HL-60 (cell line): ENCODE data around the gene FGF12.

Source experiments
- CTCF ChIP-seq: IDR thresholded peaks from one replicate; pipeline ENCODE4 v1.5.1; 2011; ENCODE audit warnings: low read length, control low read depth, inconsistent platforms; ENCODE audit not compliant: insufficient read depth
- GABPA ChIP-seq: IDR thresholded peaks from 2 replicates; pipeline ENCODE4 v1.6.1; 2012; ENCODE audit warnings: low read depth
- POLR2AphosphoS5 ChIP-seq: IDR thresholded peaks from 2 replicates; pipeline ENCODE4 v1.6.1; 2012; ENCODE audit warnings: low read depth
- REST ChIP-seq: IDR thresholded peaks from 2 replicates; pipeline ENCODE4 v1.6.1; 2012; ENCODE audit warnings: low read depth; ENCODE audit not compliant: insufficient replicate concordance
- SPI1 ChIP-seq: IDR thresholded peaks from 2 replicates; pipeline ENCODE4 v1.6.1; 2012; ENCODE audit warnings: low read depth, mild to moderate bottlenecking, borderline replicate concordance

- TF ChIP-seq CTCF (no peak), REST (no peak), POLR2AphosphoS5 (no peak), SPI1 (peak; percentile 64), GABPA (no peak)
Measured at GRCh38 chr3:192364316-192364715, 363.0 kb downstream of the FGF12 start.
